HL-60/S4 treated with retinoic acid at 250 ng/mL for 4 days and 3 days (cell line): ENCODE data around the gene DST.

ENCODE experiments used
- in situ Hi-C: fragments of 300-500 bp; cut with MboI; formaldehyde crosslinking; loops from 2 replicates; pipeline ENCODE4 v1.7.0; 2022; ENCODE audit warnings: low sequenced_read_pairs

Gene DST

DNA sequence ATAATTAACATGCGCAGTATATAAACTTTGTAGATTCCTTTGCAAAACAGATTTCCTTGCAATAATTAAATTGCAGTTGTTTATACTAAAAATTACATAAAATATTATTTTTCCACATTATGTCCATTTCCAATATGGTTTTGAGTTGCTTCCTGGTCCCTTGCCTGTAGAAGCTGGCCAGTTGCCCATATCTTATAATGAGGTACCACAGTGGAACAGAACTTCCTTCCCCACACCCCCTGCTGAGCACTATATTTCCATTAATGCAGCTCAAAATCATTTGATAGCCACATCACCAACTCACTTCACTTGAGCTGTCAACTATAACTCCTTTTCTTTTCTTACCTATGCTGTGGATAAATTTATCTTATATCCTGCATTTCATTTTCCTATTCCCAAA, 194.6 kb downstream of the DST start:
- in situ Hi-C loops = no loop called here

GRCh38 chr6:56445818-56446217, 196.9 kb downstream of the DST start:
- in situ Hi-C loops = no loop called here

DNA sequence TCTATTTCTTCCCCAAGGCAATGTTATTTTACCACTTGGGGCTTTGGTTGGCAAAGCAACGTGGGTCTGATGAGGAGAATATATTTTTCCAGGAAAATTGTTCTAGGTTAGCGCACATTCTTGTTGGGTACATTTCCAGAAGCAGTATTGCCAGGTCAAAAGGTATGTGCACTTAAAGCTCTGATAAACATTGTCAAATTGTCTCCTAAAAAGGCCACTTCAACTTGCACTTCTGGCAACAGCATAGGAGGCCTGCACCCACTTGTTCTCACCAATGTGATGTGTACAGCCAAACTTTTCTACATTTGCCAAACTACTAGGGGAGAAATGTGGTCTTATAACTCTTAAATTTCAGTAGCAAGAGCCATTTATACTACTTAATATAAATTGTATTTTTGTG, 197.8 kb downstream of the DST start:
- in situ Hi-C loops = no loop called here

DNA sequence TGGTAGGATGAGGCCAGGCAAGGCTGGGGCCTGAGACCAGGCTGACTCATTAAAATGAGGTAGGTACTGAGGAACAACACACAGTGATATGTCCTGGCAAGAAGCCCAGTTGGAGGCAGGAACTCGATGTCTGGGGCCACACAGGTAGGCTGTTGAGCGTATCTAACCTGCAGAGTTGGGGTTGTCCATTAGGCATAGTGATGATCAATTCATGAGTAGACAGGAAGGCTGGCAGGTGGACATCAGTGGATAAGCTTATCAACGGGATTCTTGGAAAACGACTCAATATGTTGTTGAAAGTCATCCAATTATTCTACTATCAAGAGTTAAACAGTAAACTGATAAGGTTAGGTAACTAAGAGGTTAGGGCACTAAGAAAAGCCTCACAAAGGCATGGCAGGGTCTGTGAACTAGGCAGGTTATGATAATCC, 202.1 kb downstream of the DST start:
- in situ Hi-C loops = no loop called here

- in situ Hi-C loops = no loop called here
These were observed 205.4 kb downstream of the DST start for GRCh38 chr6:56437171-56437900.

- in situ Hi-C loops = no loop called here
These were observed 206.9 kb downstream of the DST start for GRCh38 chr6:56435754-56436153.

GRCh38 chr6:56435326-56435725, 207.4 kb downstream of the DST start:
- in situ Hi-C loops = no loop called here

DNA sequence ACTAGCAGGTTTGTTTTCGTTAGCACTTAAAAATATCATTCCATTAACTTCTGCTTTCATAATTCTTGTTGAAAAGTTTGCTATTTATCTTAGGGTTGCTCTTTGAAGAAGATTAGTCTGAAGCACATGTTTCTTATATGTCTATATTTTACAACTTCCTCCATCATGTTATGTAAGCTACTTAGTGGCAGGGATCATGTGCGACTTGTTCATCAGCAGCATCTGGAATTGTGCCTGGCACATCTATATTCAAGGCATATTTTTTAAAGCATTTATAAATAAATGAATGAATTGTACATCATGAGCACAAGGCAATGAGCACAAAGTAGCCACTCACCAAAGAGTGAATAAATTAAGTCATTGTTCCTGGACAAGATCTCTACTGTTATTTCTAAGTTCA, 208.1 kb downstream of the DST start:
- in situ Hi-C loops = no loop called here

DNA sequence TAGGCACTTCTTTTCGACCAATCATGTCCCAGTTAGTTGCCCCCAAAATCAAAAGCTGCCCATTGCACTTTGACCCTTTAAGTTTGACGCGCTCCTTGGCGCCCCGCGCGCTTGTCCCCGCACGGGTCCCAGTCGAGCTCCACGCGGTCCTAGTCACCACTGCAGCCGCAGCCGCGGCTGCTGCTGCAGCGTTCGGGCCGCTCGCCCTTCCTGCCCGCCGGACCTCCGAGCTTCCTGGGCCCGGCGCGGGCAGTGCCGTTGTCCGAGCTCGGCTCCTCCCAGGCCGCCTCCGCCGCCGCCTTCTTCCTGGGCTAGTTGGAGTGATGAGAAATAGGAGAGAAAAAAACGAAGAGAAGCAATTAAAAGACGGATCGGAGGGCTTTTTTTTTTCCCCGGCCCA, 209.6 kb downstream of the DST start:
- in situ Hi-C loops = no loop called here

DNA sequence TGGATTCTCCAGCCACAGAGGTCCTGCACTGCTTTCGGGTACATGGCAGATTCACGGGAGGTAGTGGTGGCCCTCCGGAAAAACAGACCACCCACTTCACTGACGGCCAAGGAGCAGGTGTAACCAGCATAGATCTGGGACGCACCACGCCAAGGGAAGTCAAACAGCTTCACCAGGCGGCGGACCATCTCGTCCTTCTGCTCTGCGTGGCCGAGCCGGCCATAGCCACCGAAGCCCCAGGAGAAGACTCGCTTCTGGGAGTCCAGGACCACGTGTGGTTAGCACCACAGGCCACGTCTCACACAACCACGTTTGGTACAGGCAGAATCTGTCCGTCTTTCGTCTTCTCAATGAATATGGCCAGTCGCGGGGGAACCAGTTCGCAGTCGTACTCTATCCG, 210.5 kb downstream of the DST start:
- in situ Hi-C loops = no loop called here

- in situ Hi-C loops = no loop called here
These were observed 211.8 kb downstream of the DST start for GRCh38 chr6:56430629-56431600.

DNA sequence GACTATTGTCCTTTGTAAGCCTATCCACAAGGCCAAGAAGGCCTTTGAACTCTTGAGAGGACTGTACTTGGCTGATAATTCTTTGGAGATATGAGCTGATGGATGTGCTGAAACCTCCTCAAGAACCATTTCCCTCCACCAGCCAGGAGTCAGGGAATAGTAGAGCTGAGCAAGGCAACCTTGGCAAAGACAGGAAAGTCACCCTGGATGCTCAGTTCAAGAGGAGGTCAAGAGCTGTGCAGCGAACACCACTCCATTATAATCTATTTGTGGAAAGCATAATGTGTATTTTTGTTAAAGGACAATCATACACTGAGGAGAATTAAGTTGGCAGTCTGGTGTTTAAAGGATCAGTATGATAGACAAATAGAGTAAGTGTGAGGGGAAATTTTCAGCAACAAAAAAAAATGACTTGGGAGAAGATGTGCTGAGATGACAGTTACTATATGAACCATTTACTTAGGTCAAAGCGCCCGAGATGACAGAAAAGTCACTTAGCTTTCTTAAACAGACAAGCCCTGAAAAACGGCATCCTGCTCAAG, 218.1 kb downstream of the DST start:
- in situ Hi-C loops = no loop called here

GRCh38 chr6:56424064-56424463, 218.6 kb downstream of the DST start:
- in situ Hi-C loops = no loop called here

DNA sequence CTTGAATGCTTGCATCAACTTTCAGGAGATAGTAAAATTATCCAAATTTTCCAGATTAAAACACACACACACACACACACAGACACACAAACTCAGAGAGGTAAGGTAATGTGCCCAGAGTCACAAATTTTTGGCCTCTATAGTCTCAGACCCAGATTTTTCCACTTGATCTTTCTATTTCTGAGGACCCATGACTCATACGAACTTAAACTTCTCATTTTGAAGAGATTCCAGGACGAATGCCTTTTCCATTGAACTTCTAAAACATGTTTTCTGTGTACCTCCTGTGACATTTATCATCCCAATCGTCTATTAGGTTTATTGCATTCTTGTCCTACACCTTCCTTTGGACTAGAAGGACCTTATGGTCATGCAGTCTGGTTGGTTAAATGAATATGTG, 222.4 kb downstream of the DST start:
- in situ Hi-C loops = no loop called here

DNA sequence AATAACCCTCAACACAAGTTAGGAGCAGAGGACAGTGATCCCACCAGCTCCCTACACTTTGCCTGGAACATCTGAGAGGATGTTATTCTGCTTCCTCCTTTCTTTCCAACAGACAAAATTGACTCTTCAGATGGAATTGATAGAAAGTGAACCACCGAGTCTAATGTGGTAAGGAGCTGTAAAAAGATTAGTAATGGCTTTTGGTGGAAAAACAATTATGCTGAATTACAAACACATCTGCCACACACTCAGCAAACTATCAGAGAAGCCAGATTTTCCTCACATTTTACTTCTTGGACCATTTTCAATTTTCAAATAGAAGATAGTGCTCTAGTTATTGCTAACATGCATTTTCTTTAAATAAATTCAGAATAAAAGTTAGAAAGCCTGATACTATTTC, 223.5 kb downstream of the DST start:
- in situ Hi-C loops = no loop called here

GRCh38 chr6:56417823-56418222, 224.9 kb downstream of the DST start:
- in situ Hi-C loops = no loop called here

DNA sequence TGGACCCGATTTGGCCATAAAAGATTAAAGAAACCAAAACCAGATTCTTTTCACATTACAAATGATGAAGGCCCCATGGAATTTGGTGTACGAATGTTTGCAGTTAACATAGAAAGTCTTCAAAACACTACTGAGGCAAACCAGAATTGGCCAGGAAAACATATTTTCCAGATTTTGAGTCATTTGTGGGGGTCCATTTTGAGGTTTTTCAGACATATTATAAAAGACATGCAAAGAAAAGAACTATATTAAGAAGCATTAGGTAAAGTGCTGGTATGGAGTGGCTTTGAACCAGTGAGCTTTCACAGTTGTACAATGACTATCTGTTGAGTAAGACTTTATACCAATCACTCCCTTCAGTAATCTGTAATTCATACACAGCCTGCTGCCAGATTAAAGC, 226.4 kb downstream of the DST start:
- in situ Hi-C loops = no loop called here

DNA sequence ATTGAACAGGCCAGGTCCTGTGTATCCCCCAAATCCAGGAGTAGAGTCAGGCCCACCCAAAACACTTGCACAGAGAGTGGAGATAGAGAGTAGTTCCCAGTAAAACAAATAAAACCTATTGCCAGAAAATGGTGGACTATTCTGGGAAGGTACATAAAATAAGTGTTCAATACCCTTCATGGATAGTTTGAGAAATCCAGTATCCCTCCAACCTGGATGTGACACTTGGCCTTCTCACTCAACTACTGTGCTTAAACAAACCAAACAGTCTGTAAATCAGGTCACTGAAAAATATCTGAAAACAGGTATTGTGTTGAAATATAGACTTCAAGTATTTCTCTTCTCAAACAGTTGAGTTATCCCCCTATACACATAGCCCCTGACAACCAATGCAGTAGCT, 233.7 kb downstream of the DST start:
- in situ Hi-C loops = no loop called here
